Ammon's horn (tissue), 1 donor: ENCODE results near the gene RNF34.

Experiments used
- DNase-seq: peaks from one replicate; pipeline ENCODE4 v3.0.0-alpha.2; 2016; ENCODE audit warnings: low spot score

RNF34 gene

DNA sequence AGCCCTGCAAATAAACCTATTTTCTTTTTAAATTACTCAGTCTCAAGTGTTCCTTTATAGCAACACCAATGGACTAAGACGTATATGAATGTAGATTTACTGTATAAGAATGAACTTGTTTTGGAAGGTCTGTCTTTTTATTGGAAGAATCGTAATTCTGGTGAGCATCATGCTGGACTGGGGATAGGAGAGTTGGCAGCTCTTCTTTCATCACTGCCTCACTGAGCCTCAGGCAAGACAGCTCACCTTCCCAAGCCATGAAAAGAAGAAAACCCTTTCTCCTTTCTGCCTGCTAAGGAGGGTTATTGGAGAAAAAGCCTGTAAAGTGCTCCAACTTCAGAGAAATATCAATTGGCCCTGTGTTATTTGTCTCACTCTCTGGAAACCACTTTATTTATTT is 9.1 kb upstream of the RNF34 start:
- no peak for DNase-seq

DNA sequence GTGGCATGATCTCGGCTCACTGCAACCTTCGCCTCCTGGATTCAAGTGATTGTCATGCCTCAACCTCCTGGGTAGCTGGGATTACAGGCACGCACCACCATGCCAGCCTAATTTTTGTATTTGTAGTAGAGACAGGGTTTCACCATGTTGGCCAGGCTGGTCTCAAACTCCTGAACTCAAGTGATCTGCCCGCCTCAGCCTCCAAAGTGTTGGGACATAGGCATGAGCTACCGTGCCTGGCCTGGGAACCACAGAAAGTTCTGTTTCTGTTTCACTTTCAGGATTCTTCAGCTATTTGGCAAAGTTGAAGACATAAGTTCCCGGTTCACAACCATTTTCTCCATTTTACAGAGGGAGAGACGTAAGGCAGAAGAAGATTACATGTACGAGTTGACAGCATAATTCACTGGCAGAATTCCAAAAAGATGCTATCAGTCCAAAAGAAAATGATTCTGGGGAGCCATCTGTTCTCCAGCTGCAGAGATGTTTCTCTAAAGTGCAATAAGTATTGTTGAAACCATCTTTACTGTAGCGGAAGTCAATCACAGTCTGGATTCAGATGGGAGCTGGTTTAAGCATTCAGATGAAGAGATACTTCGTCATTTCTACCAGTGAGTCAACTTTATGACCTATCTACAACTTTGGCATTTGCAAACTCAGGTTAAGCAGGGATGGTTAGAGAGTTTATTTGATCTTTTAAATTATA is 8.1 kb upstream of the RNF34 start:
- peak; percentile 4 for DNase-seq

GRCh38 chr12:121392325-121392716 is 7.6 kb upstream of the RNF34 start:
- no peak for DNase-seq

DNA sequence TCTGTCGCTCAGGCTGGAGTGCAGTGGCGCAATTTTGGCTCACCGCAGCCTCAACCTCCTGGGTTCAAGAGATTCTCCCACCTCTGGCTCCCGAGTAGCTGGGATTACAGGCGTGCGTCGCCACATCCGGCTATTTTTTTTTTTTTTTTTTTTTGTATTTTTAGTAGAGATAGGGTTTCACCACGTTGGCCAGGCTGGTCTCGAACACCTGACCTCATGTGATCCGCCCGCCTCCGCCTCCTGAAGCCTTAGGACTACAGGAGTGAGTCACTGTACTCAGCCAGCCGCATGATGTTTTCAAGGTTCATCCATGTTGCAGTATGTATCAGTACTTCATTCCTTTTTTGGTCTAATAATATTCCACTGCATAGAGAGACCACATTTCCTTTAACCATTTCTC is 2.4 kb upstream of the RNF34 start:
- DNase-seq = no peak

DNA sequence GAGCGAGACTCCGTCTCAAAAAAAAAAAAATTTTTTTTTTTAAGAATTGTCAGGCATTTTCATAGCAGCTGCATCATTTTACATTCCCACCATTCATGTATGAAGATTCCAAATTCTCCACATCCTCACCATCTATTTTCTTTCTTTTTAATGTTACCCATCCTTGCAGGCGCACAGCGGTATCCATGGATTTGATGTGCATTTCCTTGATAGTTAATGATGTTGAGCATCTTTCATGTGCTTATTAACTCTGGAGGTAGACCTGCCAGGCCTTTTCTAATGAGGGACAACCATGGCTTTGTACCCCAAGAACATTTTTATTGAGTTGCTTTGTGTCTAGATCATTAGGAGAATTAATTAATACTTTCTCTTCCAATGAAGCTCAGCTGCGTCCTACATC is 1.6 kb upstream of the RNF34 start:
- DNase-seq = no peak

- DNase-seq = peak; percentile 25
These were observed 618 bp downstream of the RNF34 start for GRCh38 chr12:121400332-121401139.

DNA sequence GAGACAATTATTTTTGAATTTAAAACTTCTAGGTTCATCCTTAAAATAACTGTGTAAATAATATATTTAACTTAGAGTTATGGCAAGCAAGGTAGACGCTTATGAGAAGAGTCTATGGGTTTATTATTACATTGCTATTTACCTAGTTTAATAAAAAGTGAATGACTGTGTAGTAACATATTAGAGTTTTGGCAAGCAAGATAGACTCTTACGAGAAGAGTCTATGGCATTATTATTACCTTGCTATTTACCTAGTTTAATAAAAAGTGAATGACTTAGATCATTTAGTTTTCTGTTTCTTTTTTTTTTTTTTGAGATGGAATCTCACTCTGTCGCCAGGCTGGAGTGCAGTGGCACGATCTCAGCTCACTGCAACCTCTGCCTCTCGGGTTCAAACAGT is 3.8 kb downstream of the RNF34 start:
- DNase-seq = no peak

DNA sequence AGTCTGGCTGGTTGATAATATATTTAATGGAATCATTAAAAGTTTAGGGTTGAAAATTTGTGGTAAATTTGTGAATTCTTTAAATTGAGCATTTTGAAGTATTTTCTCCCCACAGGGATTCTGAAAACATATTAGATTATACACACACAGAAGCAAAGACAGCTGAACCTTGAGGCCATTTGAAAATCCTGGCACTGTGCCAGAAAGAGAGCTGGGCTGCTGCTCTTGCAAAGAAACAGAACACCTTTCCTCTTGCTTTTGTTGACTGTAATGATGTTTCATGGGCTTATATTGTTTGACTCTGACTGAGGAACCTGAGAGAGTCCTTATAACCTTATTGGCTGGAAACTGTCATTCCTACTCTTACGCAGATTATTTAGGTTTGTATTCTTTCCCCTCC is 4.8 kb downstream of the RNF34 start:
- DNase-seq = no peak

GRCh38 chr12:121405211-121405610 is 5.3 kb downstream of the RNF34 start:
- DNase-seq = no peak

DNA sequence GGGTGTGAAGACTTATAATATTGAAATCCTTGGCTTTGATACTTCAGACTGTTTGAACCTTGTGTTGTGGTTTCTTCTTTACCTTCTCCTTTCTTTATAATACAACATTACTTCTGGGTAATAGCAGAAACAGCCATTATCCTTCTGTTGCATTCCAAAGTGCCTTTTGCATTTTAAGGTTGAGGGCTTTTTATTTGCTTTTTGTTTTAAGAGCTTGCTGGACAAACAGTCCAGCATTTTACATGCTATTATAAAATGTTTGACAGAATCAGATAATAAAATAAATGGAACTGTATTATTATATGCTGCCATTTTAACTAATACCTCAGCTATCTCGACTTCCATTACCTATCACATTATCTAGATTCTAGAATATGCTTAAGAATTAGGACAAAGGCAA is 14.0 kb downstream of the RNF34 start:
- no peak for DNase-seq

DNA sequence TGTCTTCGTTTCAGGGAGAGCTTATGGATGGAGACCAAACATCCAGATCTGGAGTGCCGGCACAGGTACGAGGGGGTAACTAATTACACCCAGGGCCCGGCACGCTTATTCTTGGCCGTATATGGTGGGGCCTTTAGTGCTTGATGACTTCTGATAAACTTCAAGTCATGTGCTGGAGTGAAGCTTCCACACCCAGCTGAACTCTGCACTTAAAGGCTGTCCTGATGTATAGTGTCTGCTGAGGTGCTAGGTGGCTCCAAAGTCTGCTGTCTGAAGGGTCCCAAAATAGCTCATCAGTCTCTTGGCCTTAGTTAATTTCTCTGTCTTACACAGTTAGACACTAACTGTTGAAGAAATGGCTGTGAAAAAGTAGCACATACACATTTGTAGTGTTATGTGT is 17.9 kb downstream of the RNF34 start:
- DNase-seq = no peak

DNA sequence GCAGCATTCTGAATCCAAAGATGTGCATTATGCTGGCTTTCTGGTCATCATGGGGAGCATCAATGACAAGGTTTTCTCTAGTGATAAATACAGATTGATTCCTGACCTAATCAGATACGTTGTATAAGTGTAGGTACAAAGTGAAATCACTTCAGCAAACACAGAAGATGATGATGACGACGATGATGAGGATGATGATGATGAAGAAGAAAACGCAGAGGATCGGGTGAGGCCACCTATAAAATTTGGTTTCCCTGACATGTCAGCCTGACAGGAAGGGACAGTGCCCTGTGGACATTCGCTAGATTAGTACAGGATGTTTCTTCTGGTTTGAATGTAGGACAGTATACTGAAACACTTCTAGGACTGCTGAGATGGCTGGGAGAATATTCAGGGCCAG is 20.2 kb downstream of the RNF34 start:
- DNase-seq = no peak

DNA sequence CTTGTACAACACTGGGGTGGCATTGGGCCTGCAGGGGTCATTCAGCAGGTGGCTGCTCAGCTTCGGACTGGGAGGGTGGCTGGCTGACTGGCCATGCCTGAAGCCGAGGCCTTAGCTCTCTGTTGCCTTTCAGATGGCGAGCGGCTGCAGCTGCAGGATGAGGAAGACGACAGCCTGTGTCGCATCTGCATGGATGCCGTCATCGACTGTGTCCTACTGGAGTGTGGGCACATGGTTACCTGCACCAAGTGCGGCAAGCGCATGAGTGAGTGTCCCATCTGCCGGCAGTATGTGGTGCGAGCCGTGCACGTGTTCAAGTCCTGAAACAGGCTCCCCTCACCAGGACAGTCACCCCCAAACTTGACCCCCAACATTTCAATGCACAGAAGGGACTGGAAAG is 23.3 kb downstream of the RNF34 start:
- no peak for DNase-seq

DNA sequence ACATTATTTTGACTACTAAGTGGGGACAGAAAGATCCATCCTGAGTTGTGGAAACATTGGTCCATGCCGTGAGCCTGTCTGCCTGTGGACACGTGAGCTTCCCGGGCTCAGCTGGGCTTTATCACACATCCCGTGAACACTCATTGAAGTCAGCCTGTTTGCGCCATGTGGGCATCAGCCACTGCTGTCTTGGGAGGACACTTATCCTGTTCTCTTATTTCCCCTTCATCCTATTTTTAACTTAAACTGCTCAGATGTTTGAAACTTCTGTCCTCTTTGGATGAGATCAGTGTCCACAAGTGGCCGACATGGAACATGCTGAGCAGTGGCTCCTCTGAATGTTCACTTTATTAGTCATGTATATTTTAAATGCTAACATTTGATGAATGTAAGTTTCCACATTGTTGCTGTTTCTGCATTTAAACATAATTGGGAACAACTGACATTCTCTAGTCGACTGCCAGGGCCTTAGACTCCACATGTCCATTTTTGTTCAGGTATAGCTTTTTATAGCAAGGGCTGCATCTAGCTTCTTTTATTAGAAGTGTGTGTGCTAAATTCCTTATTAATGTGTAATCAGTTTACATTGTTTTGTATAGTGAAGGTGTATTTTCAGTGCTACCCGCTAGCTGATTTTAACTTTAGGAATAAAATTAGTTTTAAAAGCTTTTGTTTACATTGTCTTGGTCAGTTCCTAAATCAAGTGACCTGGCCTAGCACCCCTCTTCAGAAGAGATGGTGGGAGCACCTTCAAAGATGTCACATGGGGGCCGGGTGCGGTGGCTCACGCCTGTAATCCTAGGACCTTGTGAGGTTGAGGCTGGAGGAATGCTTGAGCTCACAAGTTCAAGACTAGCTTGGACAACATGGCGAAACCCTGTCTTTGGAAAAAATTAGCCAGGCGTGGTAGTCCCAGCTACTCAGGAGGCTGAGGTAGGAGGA is 24.0 kb downstream of the RNF34 start:
- DNase-seq = no peak

DNA sequence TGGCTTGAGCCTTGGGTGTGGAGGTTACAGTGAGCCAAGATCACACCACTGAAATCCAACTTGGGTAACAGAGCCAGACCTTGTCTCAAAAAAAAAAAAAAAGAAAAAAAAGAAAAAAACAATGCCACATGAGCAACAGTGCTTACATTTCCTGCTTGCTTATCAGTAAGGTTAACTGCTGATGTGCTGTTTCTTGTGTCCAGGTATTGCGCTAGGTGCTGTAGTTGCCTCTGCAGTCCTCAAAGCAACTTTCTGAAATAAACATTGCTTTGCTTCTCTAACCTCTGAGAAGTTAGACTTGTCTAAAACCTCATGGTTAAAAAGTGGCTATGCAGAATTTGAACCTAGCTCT is 24.7 kb downstream of the RNF34 start:
- no peak for DNase-seq

DNA sequence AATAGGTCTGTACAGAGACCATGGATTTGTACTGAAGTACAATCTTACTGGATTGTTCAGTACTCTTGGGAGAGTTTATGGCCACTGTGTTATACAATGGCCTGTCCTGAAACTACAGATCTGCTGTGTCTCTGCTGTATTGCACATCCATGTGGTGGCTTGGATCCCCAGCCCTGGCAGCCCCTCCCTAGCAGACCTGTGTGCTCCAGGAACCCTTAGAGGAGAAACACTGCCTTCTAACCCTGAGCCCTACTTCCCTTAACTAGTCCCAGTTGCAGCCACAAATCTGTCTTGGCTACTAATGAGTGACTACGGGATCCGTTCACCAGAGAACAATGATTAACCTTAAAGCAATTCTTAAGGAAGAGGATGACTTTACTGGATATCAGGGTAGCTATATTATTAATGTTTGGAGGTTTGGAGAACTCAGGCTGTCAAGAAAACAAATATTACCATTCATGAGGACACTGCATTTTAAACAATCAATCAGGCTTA is 27.7 kb downstream of the RNF34 start:
- no peak for DNase-seq

GRCh38 chr12:121428883-121429282 is 29.0 kb downstream of the RNF34 start:
- no peak for DNase-seq

GRCh38 chr12:121430833-121431415 is 31.0 kb downstream of the RNF34 start:
- no peak for DNase-seq

- DNase-seq = no peak
These were observed 33.0 kb downstream of the RNF34 start for GRCh38 chr12:121432740-121433480.

GRCh38 chr12:121436706-121437105 is 36.8 kb downstream of the RNF34 start:
- no peak for DNase-seq

DNA sequence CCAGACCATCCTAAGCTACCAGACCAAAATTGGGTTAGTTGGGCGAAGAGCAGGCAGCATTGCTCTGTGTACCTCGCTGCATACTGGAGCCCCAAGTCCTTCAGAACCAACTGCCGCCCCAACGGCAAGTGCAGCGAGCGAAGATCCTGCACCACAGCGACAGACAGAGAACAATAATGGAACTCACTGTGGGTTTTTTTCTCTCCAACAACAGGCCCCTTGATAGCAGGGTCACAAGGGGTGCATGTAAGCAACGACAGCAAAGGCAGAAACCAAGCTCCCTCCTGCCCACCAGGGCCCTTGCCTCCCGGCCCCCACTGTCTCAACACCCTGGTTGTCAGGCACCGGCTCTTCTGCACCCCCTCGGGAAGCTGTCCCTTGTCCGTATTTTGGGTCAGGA is 39.0 kb downstream of the RNF34 start:
- peak; percentile 82 for DNase-seq
